Esophagus squamous epithelium (tissue), 5 donors: ENCODE measurements around the gene NT5DC1. TPM values are rescaled to one million over a fixed set of nuclear protein-coding genes. Genes with fewer than 3 reads are reported as not detected.

Source experiments
- DNase-seq: peaks from one replicate; lab custom pipeline; 2025; lab: John Stamatoyannopoulos, UW
- H3K27ac ChIP-seq, 4 donors: fragments of 200-600 bp; sonication (generic); one replicate each; pipeline ENCODE4 v1.5.1; 2016 to 2019; ENCODE audit warnings: mild to moderate bottlenecking in 1 of 4
- H3K27me3 ChIP-seq, 4 donors: fragments of 200-600 bp; sonication (generic); 1 replicate in 3 of 4; 2 replicates in 1 of 4; pipeline versions ENCODE4 v1.5.1 to v1.6.0; 2017 to 2021; ENCODE audit warnings: antibody characterized with exemption in 1 of 4
- H3K36me3 ChIP-seq, 3 donors: fragments of 200-600 bp; sonication (generic); one replicate each; pipeline ENCODE4 v1.5.1; 2016 to 2019
- H3K4me1 ChIP-seq, 3 donors: fragments of 200-600 bp; sonication (generic); one replicate each; pipeline ENCODE4 v1.5.1; 2017 to 2019
- H3K4me3 ChIP-seq, 4 donors: fragments of 200-600 bp; sonication (generic); 1 replicate in 3 of 4; 2 replicates in 1 of 4; pipeline ENCODE4 v1.5.1; 2016 to 2019; ENCODE audit warnings: mild to moderate bottlenecking in 2 of 4, moderate library complexity in 1 of 4
- H3K9me3 ChIP-seq, 3 donors: fragments of 200-600 bp; sonication (generic); one replicate each; pipeline ENCODE4 v1.5.1; 2016 to 2019
- CTCF ChIP-seq, 6 experiments: fragments of 450-650 bp in 4 of 6; fragments of 200-600 bp in 2 of 6; sonication (generic) in 2 of 6; IDR thresholded peaks; one replicate each; pipeline ENCODE4 v1.5.1; 2016 to 2019; ENCODE audit warnings: antibody characterized with exemption in 6 of 6, mild to moderate bottlenecking in 4 of 6, moderate library complexity in 4 of 6
- POLR2A ChIP-seq, 4 donors: fragments of 450-650 bp; IDR thresholded peaks; one replicate each; pipeline ENCODE4 v1.6.1; 2017; ENCODE audit warnings: antibody characterized with exemption in 4 of 4, mild to moderate bottlenecking in 4 of 4, moderate library complexity in 3 of 4
- WGBS, 2 donors: methylation state at CpG; one replicate each; pipeline ENCODE4 v1.1.5; 2018; 5-methylcytosine and 5-hydroxymethylcytosine counted together
- intact Hi-C: fragments of 100-400 bp; cut with DNase I; formaldehyde crosslinking; loops from one replicate; pipeline ENCODE4 v1.15.0; 2022
- total RNA-seq, 4 donors: library from RNA; depleted of rRNA; stranded (reverse); fragments of >200 nt; gene quantifications; one replicate each; pipeline ENCODE4 v1.1.0, GENCODE V29; 2016
- donor health status: DM: yes; HTN: yes; CAD: no.

The NT5DC1 gene
- total RNA-seq, 4 donors from 2014 or later, result 6.3 to 11.7 (median 8.3) TPM

DNA sequence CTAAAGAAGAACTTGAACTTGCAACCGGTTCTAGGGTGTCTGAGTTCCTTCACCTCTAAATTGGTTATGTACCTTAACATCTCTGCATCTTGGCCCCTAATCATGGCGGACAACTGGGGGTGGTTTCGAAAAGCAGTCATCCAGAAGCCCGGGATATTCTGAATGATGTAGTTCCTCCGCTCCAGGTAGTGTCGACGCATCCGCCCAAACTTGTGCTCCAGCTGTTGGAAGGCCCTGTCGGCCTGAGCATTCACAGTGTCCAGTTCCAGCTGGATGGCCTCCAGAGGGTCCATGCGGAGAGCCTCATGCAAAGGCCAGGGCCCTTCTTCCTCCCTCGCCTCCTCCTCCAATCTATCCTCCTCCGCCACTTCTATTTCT, 178.2 kb downstream of the NT5DC1 start:
- DNase-seq, result no peak
- Histone ChIP-seq H3K27me3 (no peaks in the 10 kb centered on the region), H3K4me1 (peaks cover 19 to 63% (median 28%) of the 10 kb centered on the region in 3 donors), H3K27ac (peak overlapping the region; percentile 97 to 99 (median 98)), H3K36me3 (peaks cover 0 to 15% (median 4%) of the 10 kb centered on the region in 3 donors), H3K9me3 (no peaks in the 10 kb centered on the region), H3K4me3 (peak overlapping the region; percentile 72 to 86 (median 82))
- WGBS, 2 donors, result 5 to 6% methylated on average over 12 of the region's 12 CpGs
- TF ChIP-seq CTCF (IDR thresholded peaks at IDR 0.05) (no peak), POLR2A (IDR thresholded peaks at IDR 0.05) (no peak)
- intact Hi-C loops, result no loop called here

DNA sequence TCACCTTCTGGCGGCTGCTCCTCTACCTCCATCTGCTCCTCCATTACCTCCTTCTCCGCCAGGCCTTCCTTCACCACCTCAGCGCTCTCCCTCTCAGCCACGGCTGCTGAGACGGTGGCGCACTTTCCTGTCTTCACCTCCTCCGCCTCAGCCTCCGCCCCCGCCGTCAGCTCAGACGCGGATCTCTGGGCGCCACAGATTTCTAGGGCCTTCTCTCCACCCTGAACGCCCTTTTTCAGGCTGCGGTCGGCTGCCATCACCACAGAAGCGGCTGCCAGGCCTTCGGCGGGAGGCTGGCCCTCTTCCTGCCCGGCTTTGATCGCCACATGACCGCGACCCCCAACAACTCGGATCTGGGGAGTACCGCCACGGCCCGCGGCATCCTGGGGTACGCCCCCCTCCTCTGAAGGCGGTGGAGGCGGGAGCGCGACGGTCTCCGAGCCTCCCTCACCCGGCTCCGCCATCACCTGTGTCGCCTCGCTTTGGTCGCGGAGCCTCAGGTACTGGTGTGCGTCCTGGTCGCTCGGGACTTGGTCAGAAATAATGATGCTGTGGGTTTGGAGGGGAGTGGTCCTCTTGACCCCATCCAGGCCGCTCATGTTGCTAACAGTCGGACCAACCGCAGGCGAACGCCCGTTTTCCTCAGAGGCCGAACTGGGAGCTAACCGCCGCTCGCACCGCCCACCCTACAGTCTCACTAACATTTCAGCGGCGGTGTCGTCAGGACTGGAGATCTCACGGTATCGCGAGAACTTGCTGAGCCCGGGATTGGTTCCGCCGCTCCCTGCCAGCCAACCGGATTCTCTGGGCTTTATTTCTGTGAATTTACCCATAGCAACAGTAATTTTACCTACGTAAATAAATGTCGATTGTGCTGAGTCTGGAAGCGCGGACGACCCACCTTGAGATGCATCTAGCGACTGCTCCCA, 178.8 kb downstream of the NT5DC1 start, which contains the start of gene TSPYL1:
Gene TSPYL1 (minus strand): TSS at position 699 of the 929 bp plus-strand sequence. CDS start 100 bp downstream, at position 599.
- intact Hi-C loops, result loop anchor here (10.0 kb wide), 1 partner anchor 255 kb away; no protein-coding TSS in a partner anchor
- peaks cover 0 to 9% (median 0%) of the 10 kb centered on the region in 3 donors for H3K36me3 ChIP-seq
- H3K9me3 ChIP-seq, result no peaks in the 10 kb centered on the region
- H3K4me1 ChIP-seq, result peaks cover 19 to 56% (median 28%) of the 10 kb centered on the region in 3 donors
- DNase-seq, result peak; percentile 82
- 0% methylated on average over 26 to 49 of the region's 71 CpGs for WGBS, 2 donors
- peak within 1 kb of the TSS; percentile 97 to 99 (median 98) for H3K27ac ChIP-seq
- no peaks in the 10 kb centered on the region for H3K27me3 ChIP-seq
- TF ChIP-seq POLR2A (IDR thresholded peaks at IDR 0.05) (peak in 3 of 4 donors; percentile 98 to 99 (median 98)), CTCF (IDR thresholded peaks at IDR 0.05) (peak in 1 of 6 experiments; percentile 9)
- peak within 1 kb of the TSS; percentile 72 to 86 (median 82) for H3K4me3 ChIP-seq

DNA sequence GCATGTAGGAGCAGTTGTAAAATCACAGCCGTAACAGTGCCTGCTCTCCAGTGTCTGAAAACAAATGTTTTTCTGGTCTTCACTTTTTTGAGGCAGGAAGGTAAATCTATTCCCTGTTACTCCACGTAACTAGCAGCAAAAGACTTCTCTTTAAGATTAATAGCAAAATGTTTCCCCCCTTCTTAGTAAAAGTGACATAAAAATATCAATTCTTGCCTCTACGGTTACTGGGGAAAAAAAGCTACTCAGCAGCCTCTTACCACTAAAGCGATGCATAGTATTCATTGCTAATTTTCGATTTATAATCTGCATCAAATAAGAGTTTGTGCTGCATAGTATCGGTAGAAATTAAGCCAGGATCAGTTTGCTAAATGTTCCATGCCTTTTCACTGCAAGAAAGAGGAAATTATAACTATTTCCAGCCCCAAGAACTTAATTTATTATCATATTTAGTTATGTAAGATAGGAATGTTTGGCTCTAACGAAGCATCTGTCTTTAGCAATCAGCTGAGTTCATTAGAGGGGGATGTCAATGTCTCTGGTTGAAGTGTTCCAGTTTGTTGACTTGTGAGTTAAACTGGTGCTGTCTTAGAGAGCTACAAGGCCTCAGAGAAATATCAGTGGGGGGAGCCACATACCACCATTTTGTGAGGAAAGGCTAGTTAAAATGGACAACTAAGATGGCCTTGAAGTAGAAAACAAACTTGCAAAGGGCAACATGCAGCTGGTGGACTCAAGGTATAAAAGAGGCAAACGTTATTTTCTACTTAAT, 179.7 kb downstream of the NT5DC1 start:
- no peak for DNase-seq
- peaks cover 19 to 48% (median 24%) of the 10 kb centered on the region in 3 donors for H3K4me1 ChIP-seq
- peak overlapping the region; percentile 72 to 86 (median 82) for H3K4me3 ChIP-seq
- H3K36me3 ChIP-seq, result peaks cover 0 to 5% (median 0%) of the 10 kb centered on the region in 3 donors
- TF ChIP-seq POLR2A (IDR thresholded peaks at IDR 0.05) (no peak), CTCF (IDR thresholded peaks at IDR 0.05) (no peak)
- H3K27me3 ChIP-seq, result no peaks in the 10 kb centered on the region
- peak overlapping the region; percentile 97 to 99 (median 98) for H3K27ac ChIP-seq
- 10 to 13% methylated on average over 8 of the region's 8 CpGs for WGBS, 2 donors
- intact Hi-C loops, result loop anchor here (10.0 kb wide), 1 partner anchor 254 kb away; no protein-coding TSS in a partner anchor
- no peaks in the 10 kb centered on the region for H3K9me3 ChIP-seq

DNA sequence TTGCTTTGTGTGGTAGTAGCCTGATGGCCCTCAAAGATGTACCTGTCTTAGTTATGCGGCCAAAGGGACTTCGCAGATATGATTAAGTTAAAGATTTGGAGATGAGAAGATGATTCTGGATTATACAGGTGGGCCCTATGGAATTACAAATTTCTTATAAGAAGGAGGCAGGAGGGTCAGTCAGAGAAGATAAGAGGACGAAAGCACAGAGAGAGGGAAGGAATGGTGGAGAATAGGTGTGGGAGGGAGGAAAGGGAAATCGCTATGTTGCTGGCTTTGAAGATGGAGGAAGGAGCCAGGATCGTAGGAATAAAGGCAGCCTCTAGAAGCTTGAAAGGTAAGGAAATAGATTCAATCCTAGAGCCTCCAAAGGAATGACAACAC, 180.3 kb downstream of the NT5DC1 start:
- Histone ChIP-seq H3K9me3 (no peaks in the 10 kb centered on the region), H3K27me3 (no peaks in the 10 kb centered on the region), H3K4me3 (peak overlapping the region in 1 of 4 donors; percentile 86), H3K27ac (peak overlapping the region in 3 of 4 donors; percentile 98 to 99 (median 98)), H3K36me3 (no peaks in the 10 kb centered on the region), H3K4me1 (peaks cover 19 to 42% (median 19%) of the 10 kb centered on the region in 3 donors)
- no peak for DNase-seq
- WGBS, 2 donors, result 78 to 86% methylated on average over 5 of the region's 5 CpGs
- intact Hi-C loops, result loop anchor here (10.0 kb wide), 1 partner anchor 254 kb away; no protein-coding TSS in a partner anchor
- TF ChIP-seq POLR2A (IDR thresholded peaks at IDR 0.05), result no peak
- TF ChIP-seq CTCF (IDR thresholded peaks at IDR 0.05), result no peak
